Ovary (tissue), 3 donors: ENCODE data around the gene TIPARP.

Source experiments
- EP300 ChIP-seq: sonication (generic); formaldehyde crosslinking; IDR thresholded peaks from one replicate; pipeline ENCODE4 v1.6.1; 2017; ENCODE audit warnings: antibody characterized with exemption
- POLR2A ChIP-seq: fragments of 450-650 bp; IDR thresholded peaks from one replicate; pipeline ENCODE4 v1.6.1; 2017; ENCODE audit warnings: antibody characterized with exemption, mild to moderate bottlenecking, moderate library complexity
- TF ChIP-seq, protein P1 (sequence below), 3 donors: fragments of 450-650 bp in 2 of 3; fragments of 200-600 bp in 1 of 3; IDR thresholded peaks; one replicate each; pipeline versions ENCODE4 v1.5.1 to v1.8.0; 2016 to 2022; ENCODE audit warnings: antibody characterized with exemption in 3 of 3, mild to moderate bottlenecking in 1 of 3
- donor health status: DM: no; HTN: no; CAD: no.

DNA sequence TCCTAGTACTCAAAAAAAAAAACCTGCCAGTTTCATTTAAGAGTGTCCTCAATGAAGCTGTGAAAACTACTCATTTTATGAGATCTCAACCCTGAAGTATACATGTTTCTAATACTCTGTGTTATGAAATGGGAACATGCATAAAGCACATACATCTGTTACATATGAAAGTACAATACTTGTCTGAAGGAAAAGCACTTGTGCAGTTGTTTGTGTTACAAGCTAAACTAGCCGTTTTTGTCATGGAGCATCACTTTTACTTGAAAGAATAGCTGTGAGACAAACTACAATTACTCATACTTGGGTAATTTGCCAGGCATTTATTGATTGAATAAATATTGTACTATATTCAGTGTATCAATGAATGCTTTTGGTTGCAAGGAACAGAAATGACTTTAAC, 72.7 kb downstream of the TIPARP start:
- TF ChIP-seq, protein P1, sequence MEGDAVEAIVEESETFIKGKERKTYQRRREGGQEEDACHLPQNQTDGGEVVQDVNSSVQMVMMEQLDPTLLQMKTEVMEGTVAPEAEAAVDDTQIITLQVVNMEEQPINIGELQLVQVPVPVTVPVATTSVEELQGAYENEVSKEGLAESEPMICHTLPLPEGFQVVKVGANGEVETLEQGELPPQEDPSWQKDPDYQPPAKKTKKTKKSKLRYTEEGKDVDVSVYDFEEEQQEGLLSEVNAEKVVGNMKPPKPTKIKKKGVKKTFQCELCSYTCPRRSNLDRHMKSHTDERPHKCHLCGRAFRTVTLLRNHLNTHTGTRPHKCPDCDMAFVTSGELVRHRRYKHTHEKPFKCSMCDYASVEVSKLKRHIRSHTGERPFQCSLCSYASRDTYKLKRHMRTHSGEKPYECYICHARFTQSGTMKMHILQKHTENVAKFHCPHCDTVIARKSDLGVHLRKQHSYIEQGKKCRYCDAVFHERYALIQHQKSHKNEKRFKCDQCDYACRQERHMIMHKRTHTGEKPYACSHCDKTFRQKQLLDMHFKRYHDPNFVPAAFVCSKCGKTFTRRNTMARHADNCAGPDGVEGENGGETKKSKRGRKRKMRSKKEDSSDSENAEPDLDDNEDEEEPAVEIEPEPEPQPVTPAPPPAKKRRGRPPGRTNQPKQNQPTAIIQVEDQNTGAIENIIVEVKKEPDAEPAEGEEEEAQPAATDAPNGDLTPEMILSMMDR (IDR thresholded peaks at IDR 0.05) = no peak
- TF ChIP-seq EP300 = no peak
- no peak for TF ChIP-seq POLR2A
